GM23338 (cell line): Measurements from ENCODE around the gene OGFRL1. TPM values are rescaled to one million over a fixed set of nuclear protein-coding genes. Genes with fewer than 3 reads are reported as not detected.

ENCODE experiments used
- ATAC-seq: fragments of 200-7000 bp; cut with Tn5 transposase; 3 replicates; pipeline ENCODE4 v1.9.1; 2020
- DNase-seq: peaks from one replicate; pipeline ENCODE4 v3.0.0-alpha.2; 2015; ENCODE audit warnings: low spot score
- H2AFZ ChIP-seq: fragments of 200-600 bp; sonication (generic); 2 replicates; pipeline ENCODE4 v1.8.0; 2016; ENCODE audit warnings: antibody characterized with exemption, mild to moderate bottlenecking, moderate library complexity
- H3F3A ChIP-seq: fragments of 200-600 bp; sonication (generic); replicated peaks from 2 replicates; pipeline ENCODE4 v1.8.0; 2017; ENCODE audit warnings: antibody characterized with exemption, mixed run types, low read depth
- H3K27ac ChIP-seq: fragments of 200-600 bp; sonication (generic); 2 replicates; pipeline ENCODE4 v1.6.1; 2016; ENCODE audit warnings: low read depth
- H3K27me3 ChIP-seq: fragments of 200-600 bp; sonication (generic); 2 replicates; pipeline ENCODE4 v1.8.0; 2016; ENCODE audit warnings: mild to moderate bottlenecking, mixed run types, moderate library complexity; ENCODE audit not compliant: insufficient read depth
- H3K36me3 ChIP-seq: fragments of 200-600 bp; sonication (generic); 2 replicates; pipeline ENCODE4 v1.8.0; 2016; ENCODE audit warnings: mild to moderate bottlenecking; ENCODE audit not compliant: insufficient read depth
- H3K4me1 ChIP-seq: fragments of 200-600 bp; sonication (generic); 2 replicates; pipeline ENCODE4 v1.8.0; 2016; ENCODE audit warnings: mild to moderate bottlenecking, moderate library complexity; ENCODE audit not compliant: insufficient read depth
- H3K4me2 ChIP-seq: fragments of 200-600 bp; sonication (generic); 2 replicates; pipeline ENCODE4 v1.7.1; 2017; ENCODE audit warnings: mixed run types
- H3K4me3 ChIP-seq: fragments of 200-600 bp; sonication (generic); 2 replicates; pipeline ENCODE4 v1.6.1; 2016; ENCODE audit warnings: mixed run types
- H3K79me2 ChIP-seq: fragments of 200-600 bp; sonication (generic); replicated peaks from 2 replicates; pipeline ENCODE4 v1.8.0; 2017; ENCODE audit warnings: mild to moderate bottlenecking; ENCODE audit not compliant: insufficient read depth
- H3K9me2 ChIP-seq: fragments of 200-600 bp; sonication (generic); 2 replicates; pipeline ENCODE4 v1.8.0; 2017; ENCODE audit not compliant: insufficient read depth
- H4K20me1 ChIP-seq: fragments of 200-600 bp; sonication (generic); replicated peaks from 2 replicates; pipeline ENCODE4 v1.8.0; 2017; ENCODE audit warnings: mild to moderate bottlenecking; ENCODE audit not compliant: insufficient read depth
- H3K27ac Mint-ChIP-seq: 2 replicates; pipeline ENCODE4 v1.8.0; 2020; ENCODE audit warnings: inconsistent platforms, mild to moderate bottlenecking, moderate library complexity, mixed read lengths
- H3K27me3 Mint-ChIP-seq: 3 replicates; pipeline ENCODE4 v1.8.0; 2022; ENCODE audit warnings: low read depth, mild to moderate bottlenecking, moderate library complexity, mixed read lengths, inconsistent platforms; ENCODE audit not compliant: insufficient read depth, poor library complexity
- H3K36me3 Mint-ChIP-seq: 3 replicates; pipeline ENCODE4 v1.8.0; 2021; ENCODE audit warnings: low read depth, mild to moderate bottlenecking, inconsistent platforms, moderate library complexity, mixed read lengths
- H3K4me1 Mint-ChIP-seq: 3 replicates; pipeline ENCODE4 v1.8.0; 2020; ENCODE audit warnings: mild to moderate bottlenecking, inconsistent platforms, mixed read lengths
- H3K4me3 Mint-ChIP-seq: 3 replicates; pipeline ENCODE4 v1.8.0; 2021; ENCODE audit warnings: moderate library complexity, mild to moderate bottlenecking, inconsistent platforms, mixed read lengths
- H3K9me3 Mint-ChIP-seq: 3 replicates; pipeline ENCODE4 v1.8.0; 2020; ENCODE audit warnings: moderate library complexity, mild to moderate bottlenecking, inconsistent platforms, mixed read lengths
- CREB1 ChIP-seq: fragments of 250-450 bp; sonication (Bioruptor Pico); IDR thresholded peaks from 2 replicates; pipeline ENCODE4 v1.5.0; 2020; ENCODE audit warnings: low read depth, mild to moderate bottlenecking, moderate library complexity
- CTCF ChIP-seq, 2 experiments: fragments of 200-600 bp in 1 of 2; sonication (generic) in 1 of 2; conservative IDR thresholded peaks; 2 replicates each; pipeline versions ENCODE4 v1.5.1 to v1.6.1; 2016 to 2017; ENCODE audit warnings: antibody characterized with exemption in 2 of 2, low read depth in 2 of 2, mild to moderate bottlenecking in 2 of 2, moderate library complexity in 1 of 2
- ETS1 ChIP-seq: IDR thresholded peaks from 2 replicates; pipeline ENCODE4 v1.6.1; 2016; ENCODE audit warnings: antibody characterized with exemption
- EZH2 ChIP-seq: fragments of 200-600 bp; sonication (generic); IDR thresholded peaks from one replicate; pipeline ENCODE4 v1.8.0; 2017; ENCODE audit warnings: antibody characterized with exemption, mild to moderate bottlenecking, low read depth; ENCODE audit not compliant: unreplicated experiment
- EZH2phosphoT487 ChIP-seq: fragments of 200-600 bp; sonication (generic); IDR thresholded peaks from one replicate; pipeline ENCODE4 v1.8.1; 2018; ENCODE audit warnings: antibody characterized with exemption; ENCODE audit not compliant: unreplicated experiment
- JUNB ChIP-seq: IDR thresholded peaks from one replicate; pipeline ENCODE4 v1.6.1; 2016; ENCODE audit warnings: antibody characterized with exemption; ENCODE audit not compliant: unreplicated experiment
- NANOG ChIP-seq: IDR thresholded peaks from 2 replicates; pipeline ENCODE4 v1.6.1; 2016; ENCODE audit warnings: antibody characterized with exemption, borderline replicate concordance
- POLR2AphosphoS5 ChIP-seq: IDR thresholded peaks from 2 replicates; pipeline ENCODE4 v1.6.1; 2016; ENCODE audit warnings: antibody characterized with exemption, low read depth
- REST ChIP-seq: IDR thresholded peaks from one replicate; pipeline ENCODE4 v1.6.1; 2018; ENCODE audit warnings: antibody characterized with exemption; ENCODE audit not compliant: unreplicated experiment
- STAT1 ChIP-seq: IDR thresholded peaks from one replicate; pipeline ENCODE4 v1.6.1; 2016; ENCODE audit warnings: antibody characterized with exemption; ENCODE audit not compliant: unreplicated experiment
- ZNF114 ChIP-seq: fragments of 250-450 bp; sonication (Bioruptor Pico); IDR thresholded peaks from 2 replicates; pipeline ENCODE4 v1.5.0; 2020; ENCODE audit warnings: mild to moderate bottlenecking, moderate library complexity
- ZNF331 ChIP-seq: fragments of 250-450 bp; sonication (Bioruptor Pico); IDR thresholded peaks from 2 replicates; pipeline ENCODE4 v1.5.0; 2020; ENCODE audit warnings: low read depth, mild to moderate bottlenecking, moderate library complexity
- ZNF462 ChIP-seq: fragments of 250-450 bp; sonication (Bioruptor Pico); IDR thresholded peaks from 2 replicates; pipeline ENCODE4 v1.5.0; 2020; ENCODE audit warnings: mild to moderate bottlenecking, moderate library complexity
- polyA plus RNA-seq: library from polyadenylated mRNA; unstranded; fragments of >200 nt; fragmentation: Nextera tagmentation; extraction: Ambion mirVana; gene quantifications from 2 replicates; pipeline ENCODE4 v1.2.1, GENCODE V29; 2016
- total RNA-seq: library from RNA; depleted of rRNA; stranded (reverse); fragments of >200 nt; shearing (Covaris generic); gene quantifications from 2 replicates; pipeline ENCODE4 v1.2.3, GENCODE V29; 2014

Gene OGFRL1
- total and polyA plus RNA-seq, 2 experiments from 2014 or later: 4.2 to 10.0 TPM

GRCh38 chr6:71250099-71250602 is 38.5 kb upstream of the OGFRL1 start:
- DNase-seq (peak; percentile 29), ATAC-seq (no peak)
- H3K9me2 ChIP-seq: peaks cover 3% of the 10 kb centered on the region; the same call in 1 of the 2 replicates
- H3K4me1 ChIP-seq: peaks cover 30% of the 10 kb centered on the region
- no peaks in the 10 kb centered on the region; the same call in 2 of the 3 replicates for H3K36me3 Mint-ChIP-seq
- no peaks in the 10 kb centered on the region for H4K20me1 ChIP-seq
- no peak overlapping the region for H3K27ac Mint-ChIP-seq
- no peak overlapping the region; the same call in 1 of the 2 replicates for H3K27ac ChIP-seq
- H3K4me1 Mint-ChIP-seq: peaks cover 37% of the 10 kb centered on the region
- peaks cover 2% of the 10 kb centered on the region for H3K27me3 Mint-ChIP-seq
- no peaks in the 10 kb centered on the region for H3K9me3 Mint-ChIP-seq
- no peaks in the 10 kb centered on the region for H3F3A ChIP-seq
- no peaks in the 10 kb centered on the region for H3K79me2 ChIP-seq
- TF ChIP-seq ZNF462 (CRISPR knock-in tag): no peak
- TF ChIP-seq ZNF331 (CRISPR knock-in tag): no peak
- TF ChIP-seq STAT1: no peak
- no peak for TF ChIP-seq EZH2
- no peak for TF ChIP-seq EZH2phosphoT487
- TF ChIP-seq CTCF (conservative IDR thresholded peaks at IDR 0.05; ENCODE audit: low read depth in 2 of 2): no peak
- TF ChIP-seq NANOG: no peak
- TF ChIP-seq POLR2AphosphoS5: no peak
- TF ChIP-seq ZNF114: no peak
- TF ChIP-seq ETS1: no peak
- TF ChIP-seq JUNB: no peak
- no peak for TF ChIP-seq REST
- TF ChIP-seq CREB1 (CRISPR knock-in tag): no peak
- no peak overlapping the region for H2AFZ ChIP-seq
- peak overlapping the region; percentile 6; the same call in 1 of the 2 replicates for H3K4me2 ChIP-seq
- no peaks in the 10 kb centered on the region for H3K36me3 ChIP-seq
- no peak overlapping the region for H3K4me3 ChIP-seq
- H3K4me3 Mint-ChIP-seq: no peak overlapping the region
- H3K27me3 ChIP-seq: no peaks in the 10 kb centered on the region
